HepG2 (cell line): Measurements from ENCODE around the gene TMEM80. TPM values are rescaled to one million over a fixed set of nuclear protein-coding genes. Genes with fewer than 3 reads are reported as not detected.

Experiments used
- HNRNPLL ChIP-seq: fragments of 200-400 bp; formaldehyde crosslinking; IDR thresholded peaks from 2 replicates; pipeline ENCODE4 v1.6.1; 2017; ENCODE audit warnings: mild to moderate bottlenecking, low read depth, low read length; ENCODE audit not compliant: poor library complexity, severe bottlenecking
- MED1 ChIP-seq: sonication (generic); formaldehyde crosslinking; IDR thresholded peaks from 2 replicates; pipeline ENCODE4 v1.4.0; 2020; ENCODE audit warnings: missing genetic modification reagents
- MEIS1 ChIP-seq: sonication (generic); formaldehyde crosslinking; IDR thresholded peaks from 2 replicates; pipeline ENCODE4 v1.9.0; 2021; ENCODE audit warnings: mild to moderate bottlenecking, missing genetic modification reagents, moderate library complexity, borderline replicate concordance
- MYPOP ChIP-seq: sonication (generic); formaldehyde crosslinking; IDR thresholded peaks from 2 replicates; pipeline ENCODE4 v1.8.1; 2023; ENCODE audit warnings: mild to moderate bottlenecking, moderate library complexity, missing genetic modification reagents
- NR2F1 ChIP-seq, 2 experiments: fragments of 450-650 bp in 1 of 2; formaldehyde crosslinking in 1 of 2; IDR thresholded peaks; 2 replicates each; pipeline versions ENCODE4 v1.5.0 to v1.6.1; 2016 to 2020; ENCODE audit warnings: mild to moderate bottlenecking in 1 of 2, missing compliant biosample characterization in 1 of 2, missing genetic modification reagents in 1 of 2, moderate library complexity in 1 of 2
- PAXIP1 ChIP-seq: sonication (generic); formaldehyde crosslinking; conservative IDR thresholded peaks from 2 replicates; pipeline ENCODE4 v1.4.0; 2020; ENCODE audit warnings: mild to moderate bottlenecking, missing genetic modification reagents, moderate library complexity
- SNAPC4 ChIP-seq: sonication (generic); formaldehyde crosslinking; IDR thresholded peaks from 2 replicates; pipeline ENCODE4 v1.4.0; 2020; ENCODE audit warnings: mild to moderate bottlenecking, missing genetic modification reagents
- SOX13 ChIP-seq, 3 experiments: fragments of 450-650 bp in 1 of 3; sonication (generic) in 1 of 3; formaldehyde crosslinking in 1 of 3; IDR thresholded peaks in 2 of 3; conservative IDR thresholded peaks in 1 of 3; 2 replicates each; pipeline versions ENCODE4 v1.5.0 to v1.6.1; 2016 to 2020; ENCODE audit warnings: antibody characterized with exemption in 1 of 3, mild to moderate bottlenecking in 1 of 3, missing compliant biosample characterization in 1 of 3, missing genetic modification reagents in 1 of 3, moderate library complexity in 1 of 3
- TEAD3 ChIP-seq: optimal IDR thresholded peaks from 2 replicates; pipeline ENCODE3; 2016; ENCODE audit warnings: borderline replicate concordance
- polyA plus RNA-seq, 8 experiments: library from polyadenylated mRNA; depleted of rRNA in 3 of 8; stranded (reverse) in 7 of 8; unstranded in 1 of 8; fragments of >200 nt; fragmentation: Illumina TruSeq in 4 of 8; extraction: Trizol in 4 of 8; gene quantifications; 2 replicates each; pipeline versions ENCODE4 v1.2.1 to v1.2.3, GENCODE V29; 2011 to 2016; ENCODE audit warnings: low read depth in 4 of 8, missing spikeins in 1 of 8, mixed read lengths in 1 of 8; ENCODE audit not compliant: insufficient read depth in 1 of 8
- total RNA-seq, 5 experiments: library from RNA; depleted of rRNA; stranded (reverse); fragments of >200 nt; fragmentation: Illumina TruSeq; extraction: Trizol; gene quantifications; 2 replicates each; pipeline ENCODE4 v1.2.3, GENCODE V29; 2016; ENCODE audit warnings: low read depth in 1 of 5
- TF ChIP-seq, protein P1 (sequence below): IDR thresholded peaks from 2 replicates; pipeline ENCODE4 v1.6.1; 2016; ENCODE audit warnings: low read depth
- TF ChIP-seq, protein P2 (sequence below): IDR thresholded peaks from 2 replicates; pipeline ENCODE4 v1.4.0; 2020; ENCODE audit warnings: mild to moderate bottlenecking, missing genetic modification reagents

TMEM80 gene
- total and polyA plus RNA-seq, 2 of the 13 experiments (the other 11 are each of a cell fraction or from before 2014, with no cell fraction given): 5.6 to 17.1 TPM

- TF ChIP-seq TEAD3 (CRISPR knock-in tag): peak; percentile 80
- no peak for TF ChIP-seq SOX13 (IDR thresholded peaks at IDR 0.05)
- TF ChIP-seq SOX13 (CRISPR knock-in tag; conservative IDR thresholded peaks at IDR 0.05 in 1 of 2, IDR thresholded peaks at IDR 0.05 in 1 of 2): peak in 1 of 2 experiments; percentile 33; a peak in 1 of 4 replicates
- TF ChIP-seq, protein P1, sequence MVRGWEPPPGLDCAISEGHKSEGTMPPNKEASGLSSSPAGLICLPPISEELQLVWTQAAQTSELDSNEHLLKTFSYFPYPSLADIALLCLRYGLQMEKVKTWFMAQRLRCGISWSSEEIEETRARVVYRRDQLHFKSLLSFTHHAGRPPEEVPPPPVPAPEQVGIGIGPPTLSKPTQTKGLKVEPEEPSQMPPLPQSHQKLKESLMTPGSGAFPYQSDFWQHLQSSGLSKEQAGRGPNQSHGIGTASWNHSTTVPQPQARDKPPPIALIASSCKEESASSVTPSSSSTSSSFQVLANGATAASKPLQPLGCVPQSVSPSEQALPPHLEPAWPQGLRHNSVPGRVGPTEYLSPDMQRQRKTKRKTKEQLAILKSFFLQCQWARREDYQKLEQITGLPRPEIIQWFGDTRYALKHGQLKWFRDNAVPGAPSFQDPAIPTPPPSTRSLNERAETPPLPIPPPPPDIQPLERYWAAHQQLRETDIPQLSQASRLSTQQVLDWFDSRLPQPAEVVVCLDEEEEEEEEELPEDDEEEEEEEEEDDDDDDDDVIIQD (CRISPR knock-in tag): no peak
- TF ChIP-seq HNRNPLL: peak; percentile 68
- 0 out of 4 replicates have a peak, but pooled peaks of 1 of the 2 experiments have one; percentile 4 for TF ChIP-seq NR2F1 (CRISPR knock-in tag; IDR thresholded peaks at IDR 0.05)
- peak; percentile 74 for TF ChIP-seq PAXIP1 (CRISPR knock-in tag)
- TF ChIP-seq SNAPC4 (CRISPR knock-in tag): 0 out of 2 replicates have a peak, but pooled peaks have one; percentile 40
- TF ChIP-seq, protein P2, sequence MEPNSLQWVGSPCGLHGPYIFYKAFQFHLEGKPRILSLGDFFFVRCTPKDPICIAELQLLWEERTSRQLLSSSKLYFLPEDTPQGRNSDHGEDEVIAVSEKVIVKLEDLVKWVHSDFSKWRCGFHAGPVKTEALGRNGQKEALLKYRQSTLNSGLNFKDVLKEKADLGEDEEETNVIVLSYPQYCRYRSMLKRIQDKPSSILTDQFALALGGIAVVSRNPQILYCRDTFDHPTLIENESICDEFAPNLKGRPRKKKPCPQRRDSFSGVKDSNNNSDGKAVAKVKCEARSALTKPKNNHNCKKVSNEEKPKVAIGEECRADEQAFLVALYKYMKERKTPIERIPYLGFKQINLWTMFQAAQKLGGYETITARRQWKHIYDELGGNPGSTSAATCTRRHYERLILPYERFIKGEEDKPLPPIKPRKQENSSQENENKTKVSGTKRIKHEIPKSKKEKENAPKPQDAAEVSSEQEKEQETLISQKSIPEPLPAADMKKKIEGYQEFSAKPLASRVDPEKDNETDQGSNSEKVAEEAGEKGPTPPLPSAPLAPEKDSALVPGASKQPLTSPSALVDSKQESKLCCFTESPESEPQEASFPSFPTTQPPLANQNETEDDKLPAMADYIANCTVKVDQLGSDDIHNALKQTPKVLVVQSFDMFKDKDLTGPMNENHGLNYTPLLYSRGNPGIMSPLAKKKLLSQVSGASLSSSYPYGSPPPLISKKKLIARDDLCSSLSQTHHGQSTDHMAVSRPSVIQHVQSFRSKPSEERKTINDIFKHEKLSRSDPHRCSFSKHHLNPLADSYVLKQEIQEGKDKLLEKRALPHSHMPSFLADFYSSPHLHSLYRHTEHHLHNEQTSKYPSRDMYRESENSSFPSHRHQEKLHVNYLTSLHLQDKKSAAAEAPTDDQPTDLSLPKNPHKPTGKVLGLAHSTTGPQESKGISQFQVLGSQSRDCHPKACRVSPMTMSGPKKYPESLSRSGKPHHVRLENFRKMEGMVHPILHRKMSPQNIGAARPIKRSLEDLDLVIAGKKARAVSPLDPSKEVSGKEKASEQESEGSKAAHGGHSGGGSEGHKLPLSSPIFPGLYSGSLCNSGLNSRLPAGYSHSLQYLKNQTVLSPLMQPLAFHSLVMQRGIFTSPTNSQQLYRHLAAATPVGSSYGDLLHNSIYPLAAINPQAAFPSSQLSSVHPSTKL (CRISPR knock-in tag): peak; percentile 39
- peak; percentile 72; the same call in 1 of the 2 replicates for TF ChIP-seq MEIS1 (CRISPR knock-in tag)
- TF ChIP-seq MYPOP: peak; percentile 42; the same call in 1 of the 2 replicates
- TF ChIP-seq MED1: peak; percentile 66
Observed at GRCh38 chr11:655036-655726, 40.4 kb upstream of the TMEM80 start (continued).
